GM23248 (cell line): ENCODE measurements around the gene PPFIBP1.
"Not testable (repeated sequence)": the region's sequence is repeated elsewhere in the genome, so short reads cannot be mapped to it uniquely, and the experiment has no call there.

Source experiments
- EZH2 ChIP-seq: fragments of 200-600 bp; sonication (generic); IDR thresholded peaks from 2 replicates; pipeline ENCODE4 v1.6.1; 2018; ENCODE audit warnings: antibody characterized with exemption, mild to moderate bottlenecking; ENCODE audit not compliant: insufficient read depth, poor library complexity, severe bottlenecking
- EZH2phosphoT487 ChIP-seq: fragments of 200-600 bp; sonication (generic); IDR thresholded peaks from 2 replicates; pipeline ENCODE4 v1.6.1; 2018; ENCODE audit warnings: antibody characterized with exemption, moderate library complexity, mild to moderate bottlenecking, low read depth; ENCODE audit not compliant: insufficient read depth

DNA sequence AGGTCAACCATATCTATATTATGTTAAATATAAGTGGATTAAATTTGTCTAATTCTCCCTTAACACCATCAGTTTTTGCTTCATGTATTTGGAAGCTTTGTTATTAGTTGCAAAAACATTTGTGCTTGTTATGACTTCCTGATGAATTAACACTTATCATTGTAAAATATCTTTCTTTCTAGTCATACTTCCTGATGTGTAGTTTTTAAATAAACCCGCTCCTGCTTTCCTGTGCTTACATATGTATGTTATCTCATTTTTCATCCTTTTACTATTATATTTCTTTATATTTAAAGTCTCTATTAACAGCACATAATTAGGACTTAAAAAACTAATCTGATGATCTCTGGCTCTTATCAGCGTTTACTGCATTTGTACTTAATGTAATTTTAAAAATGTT lies 106.2 kb downstream of the PPFIBP1 start:
- not testable (repeated sequence) for TF ChIP-seq EZH2, EZH2phosphoT487
